ENCODE results near the gene TAF10.

The TAF10 gene

DNA sequence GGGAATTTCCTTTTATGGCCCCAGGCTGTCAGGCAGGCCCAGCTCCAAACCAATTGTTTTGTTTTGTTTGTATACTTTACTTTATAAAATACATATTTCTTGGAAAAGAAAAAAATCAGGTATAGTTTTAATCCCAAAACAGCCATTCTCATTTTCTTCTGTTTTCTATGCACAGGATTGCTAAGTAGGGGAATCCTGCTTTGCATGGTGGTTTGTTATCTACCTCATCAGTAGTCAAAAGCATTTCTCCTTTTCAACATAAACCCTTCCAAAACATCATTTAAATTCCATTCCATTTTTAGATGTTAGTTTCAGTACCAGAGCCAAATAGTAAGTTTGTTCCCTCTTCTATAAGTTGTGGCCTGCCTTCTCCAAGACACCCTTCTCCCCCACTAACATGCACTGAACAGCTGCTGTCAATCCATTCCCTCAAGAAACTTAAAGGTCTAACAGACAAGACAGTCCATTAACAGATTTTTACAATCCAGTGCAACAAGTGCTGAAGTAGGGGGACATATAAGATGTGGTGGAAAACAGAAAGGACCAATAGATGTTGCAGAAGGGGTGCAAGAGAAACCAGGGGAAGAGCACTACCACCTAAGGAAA is 4.7 kb downstream of the TAF10 start:
- no peak for DNase-seq

DNA sequence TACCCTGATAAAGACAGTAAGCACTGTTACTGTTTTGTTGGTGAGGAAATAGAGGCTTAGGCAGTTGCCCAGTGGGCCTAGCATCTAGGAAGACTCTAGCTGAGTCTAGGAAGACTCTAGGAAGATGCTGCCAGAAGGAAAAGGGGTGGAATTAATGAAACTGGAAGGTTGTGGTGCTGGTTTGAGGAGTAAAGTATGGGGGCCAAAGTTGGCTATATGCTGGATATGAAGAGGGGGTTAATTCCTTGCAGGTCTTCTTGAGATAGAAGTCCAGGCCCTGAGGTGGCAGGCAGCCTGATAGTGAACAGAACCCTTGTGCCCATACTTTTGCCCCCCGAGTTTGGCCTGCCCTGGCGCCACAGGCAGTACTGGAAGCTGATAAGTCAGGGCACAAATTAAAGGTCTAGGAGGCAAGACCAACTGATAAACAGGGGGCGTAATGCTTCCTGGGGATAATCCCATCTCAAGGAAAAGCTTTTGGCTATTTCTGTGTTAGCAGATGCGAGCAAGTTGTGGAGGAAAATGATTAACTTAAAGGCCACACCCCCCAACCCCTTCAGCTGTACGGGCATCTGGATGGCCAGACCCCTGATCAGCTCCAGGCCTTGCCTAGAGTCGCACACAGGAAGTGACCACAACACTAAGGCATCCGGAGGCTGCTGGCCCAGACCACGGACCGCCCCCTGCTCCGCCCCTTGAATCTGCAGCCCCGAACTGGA is 5.4 kb downstream of the TAF10 start:
- DNase-seq: no peak

DNA sequence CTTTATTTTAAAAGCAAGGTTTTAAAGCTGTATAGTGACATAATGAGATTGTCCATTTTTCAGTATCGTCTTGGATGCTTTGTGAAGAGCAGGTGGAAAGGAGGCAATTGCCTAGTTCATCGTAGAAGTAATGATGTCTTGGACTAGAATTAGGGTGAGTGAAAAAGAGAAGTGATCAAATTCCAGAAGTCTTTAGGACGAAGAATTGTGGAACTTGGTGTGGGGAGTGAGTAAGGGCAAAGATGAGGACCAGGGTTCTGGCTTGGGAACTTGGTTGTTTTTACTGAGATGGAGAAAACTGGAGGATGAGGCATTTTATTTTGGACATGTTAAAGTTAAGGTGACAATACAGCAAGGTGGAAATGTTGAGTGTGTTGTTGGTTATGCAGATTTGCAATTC is 7.2 kb downstream of the TAF10 start:
- DNase-seq: no peak

DNA sequence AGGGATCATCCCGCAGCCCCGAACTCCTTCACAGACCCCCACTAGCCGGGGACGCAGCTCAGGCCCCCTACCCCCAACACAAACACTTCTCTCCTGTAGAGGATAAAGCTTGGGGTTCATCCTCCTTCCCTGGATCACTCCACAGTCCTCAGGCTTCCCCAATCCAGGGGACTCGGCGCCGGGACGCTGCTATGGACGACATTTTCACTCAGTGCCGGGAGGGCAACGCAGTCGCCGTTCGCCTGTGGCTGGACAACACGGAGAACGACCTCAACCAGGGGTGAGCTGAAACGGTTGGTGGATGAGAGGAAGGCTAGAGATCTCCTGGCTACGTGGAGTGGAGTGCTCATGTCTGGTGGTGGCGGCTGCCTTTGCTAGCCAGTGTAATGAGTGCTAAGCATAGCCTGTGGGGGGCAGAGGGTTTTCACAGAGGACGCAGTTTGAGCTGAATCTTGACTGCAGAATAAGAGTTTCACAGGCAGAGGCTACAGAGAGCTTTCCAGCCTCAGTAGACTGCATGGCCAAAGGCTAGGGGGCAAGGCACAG is 7.9 kb downstream of the TAF10 start:
- DNase-seq: no peak

DNA sequence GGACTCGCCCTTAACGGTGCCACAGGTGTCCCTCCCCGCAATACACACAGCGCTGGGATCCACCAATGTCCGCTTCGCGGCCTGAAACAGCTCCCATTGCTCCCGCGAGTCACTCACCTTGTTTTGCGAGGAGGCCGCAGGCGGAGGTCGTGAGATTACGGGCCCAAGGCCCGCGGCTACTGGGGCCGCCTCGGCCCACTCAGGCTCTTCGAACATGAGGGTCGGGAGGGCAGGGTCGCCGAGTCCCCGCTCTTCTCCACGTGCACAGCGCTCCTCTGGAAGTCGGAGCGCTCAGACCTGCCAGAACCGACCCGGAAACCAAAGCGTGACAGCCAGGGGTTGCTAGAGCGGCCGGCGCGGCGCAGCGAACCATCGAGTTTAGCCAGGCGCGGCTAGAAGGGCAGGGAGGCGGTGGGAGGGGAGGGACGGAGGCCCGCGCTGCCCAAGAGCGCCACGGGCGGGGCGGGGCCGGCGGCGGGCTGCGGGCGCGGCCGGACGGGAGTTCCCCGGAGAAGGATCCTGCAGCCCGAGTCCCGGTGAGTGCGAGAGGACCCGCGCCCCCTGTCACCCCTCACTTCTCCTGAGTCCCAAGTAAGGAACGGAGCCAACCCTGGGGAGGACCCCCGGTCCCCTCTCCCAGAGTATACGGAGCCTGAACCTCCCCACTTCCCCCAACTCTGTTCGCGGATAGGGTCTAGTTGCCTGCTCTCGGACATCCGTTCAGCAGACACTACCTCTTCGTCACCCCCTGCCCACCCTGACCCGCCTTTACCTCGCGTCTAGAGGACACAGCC is 8.5 kb downstream of the TAF10 start, which contains the start of the genes ILK and RRP8:
TSS of gene ILK (plus strand) at position 488 of the 794 bp plus-strand sequence. CDS start 498 bp downstream, outside the sequence.
TSS of gene RRP8 (minus strand) at position 330 of the 794 bp plus-strand sequence. CDS start at position 216, 114 bp downstream.
- DNase-seq: peak; percentile 35

DNA sequence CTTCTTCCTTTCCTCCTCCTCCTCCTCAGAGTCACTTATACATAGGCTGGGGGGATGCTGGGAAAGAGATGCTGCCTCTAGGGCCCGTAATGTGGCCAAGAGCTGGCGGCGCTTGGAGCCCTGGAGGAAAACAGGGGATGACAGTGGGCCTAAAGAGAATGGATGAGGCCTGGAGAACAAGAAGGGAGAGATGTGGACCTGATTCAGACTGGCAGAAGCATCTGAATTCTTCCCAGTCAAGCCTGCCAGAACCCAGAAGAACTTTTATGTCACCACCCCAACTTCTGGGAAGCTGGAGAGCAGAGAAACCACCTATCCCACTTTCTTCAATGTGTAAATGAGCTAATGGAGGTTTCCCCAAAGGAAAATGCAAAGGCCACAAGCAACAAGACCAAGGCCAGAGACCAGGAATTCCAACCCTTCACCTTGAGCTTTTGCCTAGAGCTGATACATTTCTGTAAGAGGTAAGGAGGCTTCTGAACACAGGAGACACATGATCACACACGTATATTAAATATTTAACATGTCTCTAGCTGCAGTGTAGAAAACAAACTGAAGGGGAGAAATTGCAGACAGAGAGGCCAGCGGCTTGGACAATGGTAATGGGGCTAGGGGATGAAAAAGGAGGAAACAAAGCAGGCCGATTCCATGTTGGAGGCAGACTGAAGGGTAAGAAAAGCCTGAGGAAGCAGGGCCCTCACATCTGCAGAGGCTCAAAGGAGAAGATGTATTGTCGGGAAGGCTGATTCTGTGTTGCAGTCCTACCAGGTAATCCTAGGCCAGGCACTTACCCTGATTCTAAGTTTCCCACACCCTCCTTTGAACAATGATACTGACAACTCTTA is 9.7 kb downstream of the TAF10 start:
- DNase-seq: no peak

DNA sequence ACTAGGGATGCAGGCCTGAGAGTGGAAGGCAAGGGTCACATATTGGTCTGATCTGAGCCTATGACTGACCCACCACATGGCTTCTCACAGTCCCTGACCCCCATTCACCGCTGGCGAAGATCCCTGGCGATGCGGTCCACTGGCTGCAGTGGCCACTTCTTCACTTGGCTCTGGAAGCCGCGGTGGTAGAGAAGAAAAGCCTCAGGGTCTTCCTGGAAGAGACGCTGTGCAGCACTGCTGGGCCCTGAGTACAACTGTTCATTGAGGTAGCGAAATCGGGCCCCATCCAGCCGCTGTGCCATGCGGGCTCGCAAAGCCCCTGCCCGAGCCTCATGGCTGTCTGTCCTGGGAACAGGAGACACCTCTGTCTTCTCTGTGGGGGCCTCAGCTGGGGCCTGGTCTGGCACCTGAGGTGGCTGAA is 11.0 kb downstream of the TAF10 start:
- no peak for DNase-seq

DNA sequence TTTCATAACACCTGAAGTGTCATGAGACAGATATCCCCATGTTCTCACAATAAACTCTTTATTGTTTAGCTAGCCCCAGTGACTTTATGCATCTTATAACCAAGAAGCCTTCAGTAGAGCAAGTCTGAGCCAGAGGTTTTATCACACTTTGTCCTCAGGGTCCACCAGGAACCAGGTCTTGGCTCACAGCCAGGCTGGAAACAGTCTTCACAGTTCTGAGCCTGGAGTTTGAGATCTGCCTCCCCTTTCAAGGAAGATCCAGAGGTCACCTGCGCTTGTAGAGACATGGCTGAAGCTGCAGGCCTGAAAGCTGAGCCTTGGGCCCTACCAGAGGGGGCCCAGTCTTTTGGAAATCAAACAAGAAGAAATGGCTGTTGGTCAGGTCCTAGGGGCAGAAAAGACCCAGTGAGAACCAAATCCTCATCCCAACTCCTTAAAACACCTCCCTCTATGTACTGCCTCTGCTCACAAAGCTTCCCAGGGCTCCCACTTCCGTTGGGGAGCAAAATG is 12.1 kb downstream of the TAF10 start:
- no peak for DNase-seq

DNA sequence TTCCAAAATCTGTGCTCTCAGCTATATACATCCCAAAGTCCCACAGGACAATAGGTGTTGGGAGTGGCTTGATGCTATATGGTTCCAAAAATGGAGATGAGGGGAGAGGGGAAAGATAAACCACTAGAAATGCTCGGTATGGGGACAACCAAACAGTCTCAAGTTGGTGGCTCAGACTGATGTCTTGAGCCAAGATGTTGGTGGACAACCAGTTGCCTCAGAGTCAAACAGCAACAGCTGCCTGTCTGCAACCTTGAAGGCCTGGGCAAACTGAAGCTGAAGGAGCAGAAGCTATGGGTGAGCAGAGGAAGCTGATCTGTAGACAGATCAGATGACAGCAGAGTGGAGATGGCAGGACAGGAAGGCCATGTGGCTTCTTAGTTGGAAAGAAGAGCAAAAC is 12.6 kb downstream of the TAF10 start:
- DNase-seq: no peak

DNA sequence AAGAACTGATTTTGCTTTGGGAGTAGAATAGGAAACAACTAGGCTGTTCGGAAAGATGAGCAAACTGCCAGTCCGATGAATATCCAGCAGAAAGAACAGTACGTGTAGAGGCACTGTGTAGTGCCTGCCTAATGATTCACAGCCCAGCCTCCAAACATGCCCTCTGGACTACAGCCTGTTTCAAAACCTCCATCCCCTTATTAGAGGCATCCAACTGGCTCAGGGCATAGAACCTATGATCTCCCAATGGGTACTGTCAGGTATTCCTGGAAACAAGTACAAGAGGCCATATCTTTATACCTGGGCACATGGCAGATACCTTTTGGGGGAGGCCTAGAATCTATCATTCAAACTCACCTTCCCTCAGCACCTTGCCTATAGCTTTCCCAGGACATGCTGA is 13.5 kb downstream of the TAF10 start:
- DNase-seq: no peak

DNA sequence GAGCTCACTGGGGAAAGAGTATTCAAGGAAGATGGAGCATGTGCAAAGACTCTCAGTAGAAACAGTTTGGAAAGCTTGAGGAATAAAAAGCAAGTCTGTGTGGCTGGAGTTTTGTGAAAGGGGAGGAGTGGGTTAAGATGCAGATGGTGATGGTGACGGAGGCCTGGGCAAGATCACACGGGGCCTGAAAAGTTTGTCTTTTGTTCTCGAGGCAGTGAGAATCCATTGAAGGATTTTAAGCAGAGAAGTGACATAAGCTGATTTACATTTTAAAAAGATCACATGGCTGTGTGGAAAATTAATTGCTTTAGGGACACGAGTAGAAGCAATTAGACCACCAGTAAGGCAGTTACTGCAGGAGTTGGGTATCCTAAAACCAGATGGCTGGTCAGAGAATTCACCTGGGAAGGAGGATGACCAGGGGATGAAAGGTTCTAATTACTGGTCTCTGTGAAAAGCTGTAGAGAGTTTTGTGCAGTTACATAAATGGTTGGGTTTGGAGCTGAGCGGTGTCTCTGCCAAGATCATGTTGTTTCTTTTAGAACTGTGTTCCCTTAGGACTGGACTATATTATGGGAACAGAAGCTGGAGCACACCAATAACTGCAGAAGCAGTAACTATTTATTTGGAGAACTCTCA is 15.7 kb downstream of the TAF10 start:
- DNase-seq: no peak

DNA sequence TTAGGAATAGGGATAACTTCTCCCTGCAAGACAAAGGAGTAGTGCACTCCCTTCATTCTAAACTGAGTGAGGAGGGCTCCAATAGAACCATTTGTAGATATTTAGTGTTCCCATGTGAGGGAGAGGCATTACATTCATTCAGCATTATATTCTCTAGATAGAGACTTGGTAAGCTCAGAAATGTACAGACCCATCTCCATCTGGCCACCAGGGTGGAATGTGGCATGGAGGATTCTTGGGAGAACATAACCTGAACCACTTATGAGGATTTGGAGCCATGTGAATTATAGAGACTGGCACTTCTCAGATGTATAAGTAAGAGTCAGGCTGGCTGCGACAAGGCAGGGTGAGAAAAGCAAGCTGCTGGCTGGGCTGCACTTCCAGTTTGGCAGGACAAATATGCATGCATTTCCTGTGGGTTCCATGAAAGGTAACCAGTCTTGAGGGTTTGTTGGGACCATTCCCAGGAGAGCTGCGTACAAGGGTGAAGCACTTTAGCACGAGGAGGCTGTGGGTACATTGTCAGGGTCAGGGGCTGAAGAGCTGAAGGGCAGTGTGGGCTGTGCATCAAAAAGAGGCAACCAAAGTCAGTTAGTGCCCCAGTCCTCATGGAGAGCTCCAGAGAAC is 17.8 kb downstream of the TAF10 start:
- DNase-seq: no peak

DNA sequence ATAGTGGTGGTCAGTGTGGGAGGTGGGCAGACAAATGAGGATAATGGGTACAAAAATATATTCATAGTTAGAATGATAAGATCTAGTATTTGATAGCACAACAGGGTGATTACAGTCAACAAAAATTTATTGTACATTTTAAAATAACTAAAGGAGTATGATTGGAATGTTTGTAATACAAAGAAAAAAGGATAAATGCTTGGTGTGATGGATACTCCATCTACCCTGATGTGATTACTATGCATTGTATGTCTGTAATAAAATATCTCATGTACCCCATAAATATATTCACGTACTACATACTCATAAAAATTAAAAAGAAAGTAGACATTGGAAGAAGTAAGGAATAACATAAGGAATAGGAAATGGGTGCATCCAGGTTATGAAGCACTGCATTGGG is 24.0 kb downstream of the TAF10 start:
- DNase-seq: no peak

DNA sequence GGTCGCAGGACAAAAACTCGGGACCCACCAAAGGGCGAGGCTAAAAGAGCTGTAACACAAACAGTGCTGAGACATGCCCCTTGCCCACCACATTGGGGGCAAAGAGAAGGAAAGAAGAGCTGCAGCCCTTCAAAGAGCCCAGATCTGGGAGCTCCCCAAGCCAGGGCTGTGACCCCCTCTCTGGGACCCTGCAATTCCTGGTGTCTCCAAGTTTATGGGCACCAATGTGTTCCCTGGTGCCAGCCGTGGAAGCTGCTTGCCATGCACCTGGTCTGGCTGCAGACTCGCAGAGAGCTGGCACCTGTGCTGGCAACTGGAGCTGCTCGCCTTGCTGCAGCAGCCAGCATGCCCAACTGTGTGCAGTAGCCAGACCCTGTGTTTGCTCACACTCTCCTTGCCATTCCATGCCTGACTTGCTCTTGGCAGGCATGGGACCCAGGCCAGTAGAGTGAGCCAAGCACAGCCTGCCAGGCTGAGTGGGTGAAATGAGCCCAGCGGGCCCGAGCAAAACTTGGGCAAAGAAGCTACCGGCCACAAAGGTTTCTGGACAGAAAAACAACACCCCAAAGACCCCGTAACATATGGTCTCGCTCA is 24.6 kb downstream of the TAF10 start:
- DNase-seq: no peak

DNA sequence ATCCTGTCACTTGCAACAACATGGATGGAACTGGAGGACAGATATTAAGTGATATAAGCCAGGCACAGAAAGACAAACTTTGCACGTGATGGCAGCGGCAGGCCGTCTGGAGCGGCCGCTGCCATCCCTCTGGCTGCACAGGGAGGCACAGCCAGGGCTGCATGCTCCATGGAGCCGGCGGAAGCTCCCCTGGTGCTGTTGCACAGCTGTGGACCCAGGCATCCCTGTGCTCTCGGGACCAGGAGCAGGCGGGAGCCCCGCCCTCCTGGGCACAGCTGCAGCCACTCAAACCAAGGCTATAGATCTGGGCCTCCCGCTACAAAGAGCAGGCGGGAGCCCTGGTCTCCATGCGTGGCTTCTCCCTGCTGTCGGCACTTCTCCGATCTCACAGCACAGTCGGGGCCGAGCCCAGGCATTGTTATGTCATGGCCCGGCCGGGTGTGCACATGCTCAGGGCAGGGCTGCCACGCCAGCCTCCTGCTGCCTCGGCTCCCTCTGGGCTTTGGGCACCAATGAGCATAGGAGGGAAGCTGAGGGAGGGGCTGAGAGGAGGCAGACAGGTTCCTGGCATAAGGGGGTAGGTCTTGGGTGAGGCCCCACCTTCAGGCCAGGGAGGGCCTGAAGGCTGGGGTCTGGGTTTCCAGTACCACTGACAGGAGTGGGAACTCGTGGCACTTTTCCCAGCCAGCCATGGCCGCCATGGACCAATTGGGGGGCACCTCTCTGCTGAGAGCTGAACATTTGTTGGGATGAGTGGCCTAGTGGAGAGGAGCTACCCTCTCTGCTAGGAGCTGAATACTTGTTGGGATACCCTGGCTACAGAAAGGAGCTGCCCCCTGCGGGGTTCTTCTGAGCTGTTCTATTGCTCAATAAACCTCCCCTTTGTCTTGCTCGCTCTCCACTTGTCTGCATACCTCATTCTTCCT is 25.3 kb downstream of the TAF10 start:
- no peak for DNase-seq

DNA sequence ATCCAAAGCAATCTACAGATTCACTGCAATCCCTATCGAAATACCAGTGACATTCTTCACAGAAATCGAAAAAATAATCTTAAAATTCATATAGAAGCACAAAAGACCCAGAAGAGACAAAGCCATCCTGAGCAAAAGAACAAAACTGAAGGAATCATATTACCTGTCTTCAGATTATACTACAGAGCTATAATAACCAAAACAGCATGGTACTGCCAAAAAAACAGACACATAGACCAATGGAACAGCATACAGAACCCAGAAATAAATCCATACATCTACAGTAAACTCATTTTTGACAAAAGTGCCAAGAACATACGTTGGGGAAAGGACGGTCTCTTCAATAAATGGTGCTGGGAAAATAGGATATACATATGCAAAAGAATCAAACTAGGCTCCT is 27.5 kb downstream of the TAF10 start:
- no peak for DNase-seq

DNA sequence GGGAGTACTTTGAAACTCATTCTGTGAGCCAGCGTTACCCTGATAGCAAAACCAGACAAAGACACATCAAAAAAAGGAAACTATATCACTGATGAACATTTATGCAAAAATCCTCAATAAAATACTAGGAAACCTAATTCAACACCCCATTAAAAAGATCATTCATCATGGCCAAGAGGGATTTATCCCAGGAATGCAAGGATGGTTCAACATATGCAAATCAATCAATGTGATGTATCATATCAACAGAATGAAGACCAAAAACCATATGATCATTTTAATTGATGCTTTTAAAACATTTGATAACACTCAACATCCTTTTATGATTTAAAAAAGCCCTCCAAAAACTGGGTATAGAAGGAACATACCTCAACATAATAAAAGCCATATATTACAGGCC is 28.4 kb downstream of the TAF10 start:
- no peak for DNase-seq

DNA sequence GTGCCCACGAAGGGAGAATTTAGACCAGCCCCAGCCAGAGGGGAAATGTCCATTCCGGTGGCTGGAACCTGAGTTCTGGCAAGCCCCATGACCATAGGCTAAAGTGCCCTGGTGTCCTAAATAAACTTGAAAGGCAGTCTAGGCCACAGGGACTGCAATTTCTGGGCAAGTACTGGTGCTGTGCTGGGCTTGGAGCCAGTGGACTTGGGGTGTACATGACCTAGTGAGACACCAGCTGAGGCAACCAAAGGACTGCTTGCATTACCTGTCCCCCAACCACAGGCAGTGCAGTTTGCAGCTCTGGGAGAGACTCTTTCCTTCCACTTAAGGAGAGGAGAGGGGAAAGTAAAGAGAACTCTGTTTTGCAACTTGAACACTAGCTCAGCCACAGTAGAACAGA is 32.3 kb downstream of the TAF10 start:
- DNase-seq: no peak

DNA sequence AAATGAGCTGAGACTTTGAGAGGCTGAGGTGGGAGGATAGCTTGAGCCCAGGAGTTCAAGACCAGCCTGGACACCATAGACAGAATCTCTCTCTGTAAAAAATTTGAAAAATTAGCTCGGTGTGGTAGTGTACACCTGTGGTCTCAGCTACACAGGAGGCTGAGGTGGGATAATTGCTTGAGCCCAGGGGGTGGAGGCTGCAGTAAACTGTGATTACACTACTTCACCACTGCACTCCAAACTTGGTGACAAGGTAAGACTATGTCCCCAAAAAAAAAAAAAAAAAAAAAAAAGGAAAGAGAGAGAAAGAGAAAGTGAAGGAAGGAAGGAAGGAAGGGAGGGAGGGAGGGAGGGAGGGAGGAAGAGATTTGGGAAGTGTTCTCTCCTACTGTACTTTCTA is 33.9 kb downstream of the TAF10 start:
- DNase-seq: no peak
